ENCODE results near the gene SYNC. TPM values are rescaled to one million over a fixed set of nuclear protein-coding genes. Genes with fewer than 3 reads are reported as not detected.

SYNC gene
- total and polyA plus RNA-seq, 9 of the 15 experiments (the other 6 are each of a cell fraction or from before 2014, with no cell fraction given), result 0.49 to 1.1 (median 0.87) TPM

DNA sequence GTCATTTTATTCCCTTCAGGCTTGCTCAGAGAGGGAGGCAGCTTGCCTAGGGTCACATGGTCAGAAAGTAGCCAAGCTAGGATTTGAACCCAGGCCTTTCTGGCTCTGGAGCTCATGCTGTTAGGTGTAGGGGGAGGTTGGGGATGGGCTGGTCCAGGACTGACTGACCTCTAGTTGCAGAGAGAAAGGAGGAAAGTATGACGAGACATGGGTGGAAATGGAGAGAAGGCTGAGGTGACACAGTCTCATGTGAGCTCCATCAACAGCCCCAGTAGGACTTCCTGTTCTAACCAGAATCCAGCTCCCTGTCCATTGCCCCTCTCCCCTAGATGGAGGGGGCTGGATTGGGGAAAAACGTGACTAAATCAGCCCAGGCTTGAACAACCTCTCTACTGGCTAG, 15.5 kb upstream of the SYNC start:
- no peak for FAIRE-seq
- no peak overlapping the region for H3K27ac ChIP-seq (ENCODE audit: extremely low read depth, low read depth, low read length)
- H3K4me2 ChIP-seq (ENCODE audit: insufficient read depth, low read length), result no peak overlapping the region
- peaks cover 26 to 49% of the 10 kb centered on the region in 2 experiments; a peak in 4 of 5 replicates for H3K4me1 ChIP-seq (replicated peaks in 1 of 2; ENCODE audit: control insufficient read depth in 2 of 2, insufficient read depth in 2 of 2, low read length in 2 of 2)
- no peak for TF ChIP-seq SRSF7 (optimal IDR thresholded peaks at IDR 0.05; ENCODE audit: low read depth, low read length)
- TF ChIP-seq, protein P1, sequence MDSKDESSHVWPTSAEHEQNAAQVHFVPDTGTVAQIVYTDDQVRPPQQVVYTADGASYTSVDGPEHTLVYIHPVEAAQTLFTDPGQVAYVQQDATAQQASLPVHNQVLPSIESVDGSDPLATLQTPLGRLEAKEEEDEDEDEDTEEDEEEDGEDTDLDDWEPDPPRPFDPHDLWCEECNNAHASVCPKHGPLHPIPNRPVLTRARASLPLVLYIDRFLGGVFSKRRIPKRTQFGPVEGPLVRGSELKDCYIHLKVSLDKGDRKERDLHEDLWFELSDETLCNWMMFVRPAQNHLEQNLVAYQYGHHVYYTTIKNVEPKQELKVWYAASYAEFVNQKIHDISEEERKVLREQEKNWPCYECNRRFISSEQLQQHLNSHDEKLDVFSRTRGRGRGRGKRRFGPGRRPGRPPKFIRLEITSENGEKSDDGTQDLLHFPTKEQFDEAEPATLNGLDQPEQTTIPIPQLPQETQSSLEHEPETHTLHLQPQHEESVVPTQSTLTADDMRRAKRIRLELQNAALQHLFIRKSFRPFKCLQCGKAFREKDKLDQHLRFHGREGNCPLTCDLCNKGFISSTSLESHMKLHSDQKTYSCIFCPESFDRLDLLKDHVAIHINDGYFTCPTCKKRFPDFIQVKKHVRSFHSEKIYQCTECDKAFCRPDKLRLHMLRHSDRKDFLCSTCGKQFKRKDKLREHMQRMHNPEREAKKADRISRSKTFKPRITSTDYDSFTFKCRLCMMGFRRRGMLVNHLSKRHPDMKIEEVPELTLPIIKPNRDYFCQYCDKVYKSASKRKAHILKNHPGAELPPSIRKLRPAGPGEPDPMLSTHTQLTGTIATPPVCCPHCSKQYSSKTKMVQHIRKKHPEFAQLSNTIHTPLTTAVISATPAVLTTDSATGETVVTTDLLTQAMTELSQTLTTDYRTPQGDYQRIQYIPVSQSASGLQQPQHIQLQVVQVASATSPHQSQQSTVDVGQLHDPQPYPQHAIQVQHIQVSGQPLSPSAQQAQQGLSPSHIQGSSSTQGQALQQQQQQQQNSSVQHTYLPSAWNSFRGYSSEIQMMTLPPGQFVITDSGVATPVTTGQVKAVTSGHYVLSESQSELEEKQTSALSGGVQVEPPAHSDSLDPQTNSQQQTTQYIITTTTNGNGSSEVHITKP (IDR thresholded peaks at IDR 0.05; ENCODE audit: partially characterized antibody), result peak; percentile 39
- no peak for ATAC-seq
- WGBS (ENCODE audit: insufficient coverage, low coverage, missing lambda C conversion rate), result 37% methylated on average over 2 of the region's 2 CpGs
- intact Hi-C loops (cut with micrococcal nuclease) (no loop called here), in situ Hi-C loops (cut with MboI) (loop anchor here (10.0 kb wide), 1 partner anchor 47 kb away; no protein-coding TSS in a partner anchor)
- peak overlapping the region in 1 of 2 experiments; percentile 49; a peak in 1 of 4 replicates for H3K9ac ChIP-seq (ENCODE audit: insufficient read depth in 1 of 2, low read depth in 2 of 2, low read length in 2 of 2)
- no peaks in the 10 kb centered on the region for H3K27me3 ChIP-seq (ENCODE audit: control insufficient read depth in 2 of 2, insufficient read depth in 2 of 2, low read length in 2 of 2)
- H2AFZ ChIP-seq (ENCODE audit: low read depth, low read length), result peak overlapping the region; percentile 48
- H3K36me3 ChIP-seq (ENCODE audit: control insufficient read depth, insufficient read depth, low read length), result no peaks in the 10 kb centered on the region
- no peak overlapping the region for H3K4me3 ChIP-seq
- CTCF ChIA-PET (ENCODE audit: low intra/inter-chr PET ratio), result no interaction called here
- H3K9me1 ChIP-seq (ENCODE audit: control insufficient read depth, insufficient read depth, low read length), result no peaks in the 10 kb centered on the region
- no peaks in the 10 kb centered on the region for H3K9me3 ChIP-seq (replicated peaks; ENCODE audit: control insufficient read depth, insufficient read depth, low read depth, low read length)
- H4K20me1 ChIP-seq (replicated peaks; ENCODE audit: control insufficient read depth, insufficient read depth, low read length), result no peaks in the 10 kb centered on the region
- no peak for DNase-seq (ENCODE audit: extremely low read depth in 1 of 4, low spot score in 3 of 4)
- no TSS peak for BruUV-seq (replicated peaks)
- POLR2A ChIA-PET, result interaction anchor here (0.6 kb wide), 1 partner anchor 157 kb away, joined by 3 read pairs; no protein-coding TSS in a partner anchor
- H3K79me2 ChIP-seq (ENCODE audit: control insufficient read depth, insufficient read depth, low read length), result no peaks in the 10 kb centered on the region

All from K562 (cell line).